Neutrophil (primary cell): Measurements from ENCODE around the gene CDK9.

ENCODE experiments used
- H3K27ac ChIP-seq: fragments of 200-600 bp; sonication (generic); 2 replicates; pipeline ENCODE4 v1.5.1; 2016; ENCODE audit warnings: mild to moderate bottlenecking, moderate library complexity
- H3K27me3 ChIP-seq: fragments of 200-600 bp; sonication (generic); 2 replicates; pipeline ENCODE4 v1.6.0; 2016; ENCODE audit warnings: mild to moderate bottlenecking
- H3K36me3 ChIP-seq: fragments of 200-600 bp; sonication (generic); 2 replicates; pipeline ENCODE4 v1.5.1; 2017
- H3K4me1 ChIP-seq, 2 experiments: fragments of 200-600 bp in 1 of 2; sonication (generic) in 1 of 2; 1 replicate in 1 of 2; 2 replicates in 1 of 2; pipeline versions ENCODE4 v1.5.1 to v1.6.1; 2013 to 2016; ENCODE audit warnings: low read depth in 1 of 2, low read length in 1 of 2, mild to moderate bottlenecking in 1 of 2, moderate library complexity in 1 of 2; ENCODE audit not compliant: control insufficient read depth in 1 of 2, insufficient read depth in 1 of 2
- H3K4me3 ChIP-seq, 2 experiments: fragments of 200-600 bp in 1 of 2; sonication (generic) in 1 of 2; 1 replicate in 1 of 2; 2 replicates in 1 of 2; pipeline ENCODE4 v1.5.1; 2013 to 2016; ENCODE audit warnings: low read depth in 1 of 2, low read length in 1 of 2, mild to moderate bottlenecking in 1 of 2, moderate library complexity in 1 of 2
- H3K9me3 ChIP-seq: fragments of 200-600 bp; sonication (generic); 2 replicates; pipeline ENCODE4 v1.5.1; 2016
- CTCF ChIP-seq: fragments of 200-600 bp; sonication (generic); IDR thresholded peaks from 2 replicates; pipeline ENCODE4 v1.5.1; 2016; ENCODE audit warnings: antibody characterized with exemption

Gene CDK9

DNA sequence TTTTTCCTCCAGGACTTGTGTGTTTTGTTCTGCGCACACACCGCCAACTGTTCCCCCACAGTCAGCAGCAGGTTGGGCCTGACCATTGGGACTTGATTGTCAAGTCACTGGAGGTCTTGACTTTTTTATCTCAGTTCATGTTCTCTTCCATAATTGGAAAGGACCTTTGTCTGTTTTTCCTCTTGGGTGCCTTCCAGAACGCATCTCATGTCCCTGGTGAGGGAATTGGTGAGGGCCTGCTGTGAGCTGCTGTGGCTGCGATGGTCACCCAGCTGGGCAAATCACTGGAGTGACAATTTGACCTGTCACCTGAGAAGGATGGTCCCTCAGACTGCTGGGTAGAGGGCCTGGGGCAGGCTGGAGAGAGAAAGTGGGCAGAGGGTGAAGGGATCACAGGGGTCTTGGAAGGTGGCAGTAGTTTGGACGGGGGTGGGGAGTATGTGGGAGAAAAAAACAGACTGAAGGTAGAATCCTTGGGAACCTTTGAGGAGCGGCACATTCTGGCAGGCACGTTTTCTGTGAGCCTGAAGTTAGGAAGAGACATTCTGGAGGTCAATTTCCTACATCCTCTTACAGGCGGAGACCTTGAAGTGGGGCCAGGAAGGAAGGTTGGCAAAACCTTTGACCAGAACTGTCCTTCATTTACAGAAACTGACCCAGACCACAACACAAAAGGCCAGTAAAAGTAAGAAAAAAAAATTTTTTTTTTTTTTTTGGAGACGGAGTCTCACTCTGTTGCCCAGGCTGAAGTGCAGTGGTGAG lies 4.4 kb downstream of the CDK9 start:
- peaks cover 77% of the 10 kb centered on the region for H3K36me3 ChIP-seq
- no peak overlapping the region for H3K27ac ChIP-seq
- no peak for TF ChIP-seq CTCF
- H3K27me3 ChIP-seq = no peaks in the 10 kb centered on the region
- peaks cover 14 to 16% of the 10 kb centered on the region in 2 experiments for H3K4me1 ChIP-seq
- H3K9me3 ChIP-seq = no peaks in the 10 kb centered on the region
- no peak overlapping the region for H3K4me3 ChIP-seq

GRCh38 chr9:127791085-127791484 lies 5.3 kb downstream of the CDK9 start:
- H3K4me3 ChIP-seq = no peak overlapping the region
- H3K9me3 ChIP-seq = no peaks in the 10 kb centered on the region
- no peak overlapping the region for H3K27ac ChIP-seq
- H3K27me3 ChIP-seq = peaks cover 2% of the 10 kb centered on the region
- H3K4me1 ChIP-seq = peaks cover 14 to 16% of the 10 kb centered on the region in 2 experiments
- no peak for TF ChIP-seq CTCF
- peaks cover 77% of the 10 kb centered on the region for H3K36me3 ChIP-seq

DNA sequence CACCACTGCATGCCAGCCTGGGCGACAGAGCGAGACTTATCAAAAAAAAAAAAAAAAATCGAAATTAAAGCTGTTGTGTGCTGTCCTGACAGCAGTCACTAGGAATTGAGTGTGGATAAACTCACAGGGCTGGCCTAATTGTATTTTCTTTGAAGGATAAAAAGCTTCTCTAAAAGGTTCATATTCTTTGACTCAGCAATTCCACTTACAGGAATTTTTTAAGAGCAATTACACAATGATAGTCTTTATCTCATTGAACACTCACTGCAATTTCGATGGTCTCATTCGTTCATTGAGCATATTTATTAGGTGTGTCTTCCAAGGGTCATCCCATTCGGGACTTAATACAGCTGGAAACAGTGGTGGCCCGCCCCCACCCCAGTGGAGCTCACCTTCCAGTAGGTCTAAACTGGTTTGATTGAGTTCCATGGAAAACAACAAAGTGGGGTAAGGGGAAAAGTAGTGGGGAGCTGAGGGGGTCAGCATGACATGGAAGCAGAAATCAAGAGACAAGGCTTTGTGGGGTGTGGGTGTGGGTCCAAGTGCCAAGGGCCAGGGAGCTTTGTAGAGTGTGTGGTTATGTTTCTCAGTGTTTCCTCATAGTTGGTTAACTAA lies 6.7 kb downstream of the CDK9 start:
- Histone ChIP-seq H3K9me3 (no peaks in the 10 kb centered on the region), H3K4me1 (peaks cover under 1 to 3% of the 10 kb centered on the region in 2 experiments), H3K4me3 (no peak overlapping the region), H3K36me3 (peaks cover 69% of the 10 kb centered on the region), H3K27me3 (peaks cover 17% of the 10 kb centered on the region), H3K27ac (peak overlapping the region; percentile 8)
- TF ChIP-seq CTCF = no peak

- H3K36me3 ChIP-seq = peaks cover 62% of the 10 kb centered on the region
- TF ChIP-seq CTCF = no peak
- peaks cover 23% of the 10 kb centered on the region for H3K27me3 ChIP-seq
- no peak overlapping the region for H3K4me3 ChIP-seq
- H3K9me3 ChIP-seq = no peaks in the 10 kb centered on the region
- peak overlapping the region; percentile 33 for H3K27ac ChIP-seq
- H3K4me1 ChIP-seq = no peaks in the 10 kb centered on the region
Measured at GRCh38 chr9:127793093-127793708, 7.4 kb downstream of the CDK9 start.

DNA sequence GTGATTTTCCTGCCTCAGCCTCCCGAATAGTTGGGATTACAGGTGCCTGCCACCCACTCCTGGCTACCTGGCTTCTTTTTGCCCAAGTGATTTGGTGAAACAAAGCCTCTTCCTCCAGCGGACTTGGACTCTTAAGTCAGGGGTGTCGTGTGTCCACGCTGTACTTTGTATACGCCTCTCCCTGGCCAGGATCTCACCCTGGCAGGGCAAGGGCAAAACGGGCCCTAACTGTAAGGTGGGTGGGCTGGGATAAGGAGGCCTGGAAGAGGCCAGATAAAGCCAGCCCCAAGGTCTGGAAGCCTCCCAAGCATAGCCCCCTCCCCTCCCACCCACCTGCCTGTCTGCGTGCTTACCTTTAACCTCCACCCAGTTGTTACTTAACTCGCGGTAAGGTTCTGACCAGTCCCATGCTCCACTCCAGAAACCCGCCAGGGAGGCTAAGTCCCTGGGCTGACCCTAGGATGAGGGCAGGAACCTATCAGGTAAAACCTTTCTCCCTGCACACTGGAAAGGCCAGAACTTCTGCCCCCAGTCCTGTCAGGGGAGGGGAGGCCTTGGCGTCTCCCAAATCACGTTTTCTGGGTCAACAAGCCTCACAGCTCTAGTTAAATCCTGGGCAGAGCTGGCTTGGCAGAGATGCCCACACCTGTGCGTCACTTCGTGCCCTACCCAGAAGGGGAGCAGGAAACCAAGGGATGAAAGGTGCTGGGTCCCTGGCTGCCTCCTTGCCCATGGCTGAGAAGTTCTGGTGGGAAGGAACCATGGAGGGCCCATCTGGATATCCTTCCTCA lies 8.4 kb downstream of the CDK9 start:
- Histone ChIP-seq H3K4me3 (no peak overlapping the region), H3K27me3 (peaks cover 28% of the 10 kb centered on the region), H3K36me3 (peaks cover 52% of the 10 kb centered on the region), H3K9me3 (no peaks in the 10 kb centered on the region), H3K4me1 (no peaks in the 10 kb centered on the region), H3K27ac (peak overlapping the region; percentile 3)
- no peak for TF ChIP-seq CTCF
